BLaER1 (cell line): ENCODE data around the gene SPAG6.

Experiments
- H3K27ac ChIP-seq: shearing (Covaris generic); formaldehyde crosslinking; 2 replicates; pipeline ENCODE4 v1.8.1; 2022
- H3K27me3 ChIP-seq: shearing (Covaris generic); formaldehyde crosslinking; 2 replicates; pipeline ENCODE4 v1.8.1; 2022
- H3K36me3 ChIP-seq: shearing (Covaris generic); formaldehyde crosslinking; 2 replicates; pipeline ENCODE4 v1.8.1; 2022
- H3K4me1 ChIP-seq: shearing (Covaris generic); formaldehyde crosslinking; 2 replicates; pipeline ENCODE4 v1.8.1; 2022
- H3K4me2 ChIP-seq: shearing (Covaris generic); formaldehyde crosslinking; 2 replicates; pipeline ENCODE4 v1.8.1; 2022
- H3K4me3 ChIP-seq: shearing (Covaris generic); formaldehyde crosslinking; 2 replicates; pipeline ENCODE4 v1.8.1; 2022
- H3K9ac ChIP-seq: shearing (Covaris generic); formaldehyde crosslinking; 2 replicates; pipeline ENCODE4 v1.8.1; 2022
- H3K9me3 ChIP-seq: shearing (Covaris generic); formaldehyde crosslinking; 2 replicates; pipeline ENCODE4 v1.8.1; 2022
- H4K20me1 ChIP-seq: shearing (Covaris generic); formaldehyde crosslinking; 2 replicates; pipeline ENCODE4 v1.8.1; 2022
- Cebpa-rat ChIP-seq: shearing (Covaris generic); IDR thresholded peaks from 2 replicates; pipeline ENCODE4 v1.8.1; 2022

Gene SPAG6

GRCh38 chr10:22329150-22329549 is 16.1 kb upstream of the SPAG6 start:
- Histone ChIP-seq H3K9me3 (peaks cover 2% of the 10 kb centered on the region), H3K27ac (peak overlapping the region; percentile 98), H3K4me2 (peak overlapping the region; percentile 65), H3K4me1 (peaks cover 7% of the 10 kb centered on the region), H3K9ac (peak overlapping the region; percentile 85), H3K4me3 (peak overlapping the region; percentile 77), H3K27me3 (peaks cover 86% of the 10 kb centered on the region), H4K20me1 (peaks cover 25% of the 10 kb centered on the region), H3K36me3 (peaks cover 10% of the 10 kb centered on the region; the same call in 1 of the 2 replicates)
- no peak for TF ChIP-seq Cebpa-rat

- H4K20me1 ChIP-seq, result peaks cover 17% of the 10 kb centered on the region
- H3K4me2 ChIP-seq, result peak overlapping the region; percentile 79
- H3K27me3 ChIP-seq, result peaks cover 87% of the 10 kb centered on the region
- peaks cover 13% of the 10 kb centered on the region for H3K4me1 ChIP-seq
- peak overlapping the region; percentile 77 for H3K4me3 ChIP-seq
- peaks cover 19% of the 10 kb centered on the region for H3K9me3 ChIP-seq
- peak overlapping the region; percentile 98 for H3K27ac ChIP-seq
- H3K9ac ChIP-seq, result peak overlapping the region; percentile 92
- no peak for TF ChIP-seq Cebpa-rat
- H3K36me3 ChIP-seq, result peaks cover 10% of the 10 kb centered on the region; the same call in 1 of the 2 replicates
Measured at GRCh38 chr10:22332116-22332692, 13.1 kb upstream of the SPAG6 start.

- peaks cover 91% of the 10 kb centered on the region for H3K27me3 ChIP-seq
- H3K36me3 ChIP-seq, result peaks cover 10% of the 10 kb centered on the region; the same call in 1 of the 2 replicates
- peak overlapping the region; percentile 92 for H3K9ac ChIP-seq
- peaks cover 13% of the 10 kb centered on the region for H3K4me1 ChIP-seq
- H3K4me2 ChIP-seq, result peak overlapping the region; percentile 79
- peak overlapping the region; percentile 98 for H3K27ac ChIP-seq
- peaks cover 19% of the 10 kb centered on the region for H3K9me3 ChIP-seq
- TF ChIP-seq Cebpa-rat, result no peak
- H4K20me1 ChIP-seq, result peaks cover 20% of the 10 kb centered on the region
- H3K4me3 ChIP-seq, result peak overlapping the region; percentile 77
Measured at GRCh38 chr10:22333167-22333974, 11.9 kb upstream of the SPAG6 start.

- Histone ChIP-seq H3K4me1 (peaks cover 14% of the 10 kb centered on the region), H3K9ac (peak overlapping the region; percentile 92), H3K4me2 (peak overlapping the region; percentile 79), H3K27me3 (peaks cover 96% of the 10 kb centered on the region), H3K9me3 (peaks cover 19% of the 10 kb centered on the region), H3K36me3 (peaks cover 10% of the 10 kb centered on the region; the same call in 1 of the 2 replicates), H4K20me1 (peaks cover 20% of the 10 kb centered on the region), H3K4me3 (peak overlapping the region; percentile 77), H3K27ac (peak overlapping the region; percentile 98)
- no peak for TF ChIP-seq Cebpa-rat
Measured at GRCh38 chr10:22333975-22334282, 11.4 kb upstream of the SPAG6 start.

- H3K4me3 ChIP-seq, result peak overlapping the region; percentile 77
- H3K4me1 ChIP-seq, result peaks cover 21% of the 10 kb centered on the region
- H3K27me3 ChIP-seq, result peaks cover 96% of the 10 kb centered on the region
- peaks cover 22% of the 10 kb centered on the region for H4K20me1 ChIP-seq
- H3K9me3 ChIP-seq, result peaks cover 19% of the 10 kb centered on the region
- TF ChIP-seq Cebpa-rat, result no peak
- H3K36me3 ChIP-seq, result peaks cover 4% of the 10 kb centered on the region; the same call in 1 of the 2 replicates
- peak overlapping the region; percentile 98 for H3K27ac ChIP-seq
- H3K9ac ChIP-seq, result peak overlapping the region; percentile 92
- peak overlapping the region; percentile 79 for H3K4me2 ChIP-seq
Measured at GRCh38 chr10:22334414-22335172, 10.7 kb upstream of the SPAG6 start.

- Histone ChIP-seq H3K4me2 (peak overlapping the region; percentile 79), H4K20me1 (peaks cover 29% of the 10 kb centered on the region), H3K27me3 (peaks cover 96% of the 10 kb centered on the region), H3K9ac (peak overlapping the region; percentile 92), H3K9me3 (peaks cover 19% of the 10 kb centered on the region), H3K4me3 (peak overlapping the region; percentile 77), H3K36me3 (no peaks in the 10 kb centered on the region), H3K27ac (peak overlapping the region; percentile 98), H3K4me1 (peaks cover 27% of the 10 kb centered on the region)
- TF ChIP-seq Cebpa-rat, result no peak
Measured at GRCh38 chr10:22335173-22335933, 9.9 kb upstream of the SPAG6 start.

GRCh38 chr10:22338185-22338900 is 7.0 kb upstream of the SPAG6 start:
- H3K27me3 ChIP-seq, result peaks cover 100% of the 10 kb centered on the region
- H3K9ac ChIP-seq, result peak overlapping the region; percentile 92
- H3K4me3 ChIP-seq, result peak overlapping the region; percentile 77
- H3K4me1 ChIP-seq, result peaks cover 47% of the 10 kb centered on the region
- H3K9me3 ChIP-seq, result peaks cover 19% of the 10 kb centered on the region
- peak overlapping the region; percentile 79 for H3K4me2 ChIP-seq
- no peak for TF ChIP-seq Cebpa-rat
- H3K27ac ChIP-seq, result peak overlapping the region; percentile 98
- H4K20me1 ChIP-seq, result peaks cover 47% of the 10 kb centered on the region
- H3K36me3 ChIP-seq, result no peaks in the 10 kb centered on the region

GRCh38 chr10:22338931-22339330 is 6.4 kb upstream of the SPAG6 start:
- peak overlapping the region; percentile 77; the same call in 1 of the 2 replicates for H3K4me3 ChIP-seq
- no peak for TF ChIP-seq Cebpa-rat
- H3K4me2 ChIP-seq, result peak overlapping the region; percentile 79
- H3K9ac ChIP-seq, result peak overlapping the region; percentile 92
- peaks cover 19% of the 10 kb centered on the region for H3K9me3 ChIP-seq
- H4K20me1 ChIP-seq, result peaks cover 47% of the 10 kb centered on the region
- H3K4me1 ChIP-seq, result peaks cover 48% of the 10 kb centered on the region
- H3K27me3 ChIP-seq, result peaks cover 99% of the 10 kb centered on the region
- H3K27ac ChIP-seq, result peak overlapping the region; percentile 98
- no peaks in the 10 kb centered on the region for H3K36me3 ChIP-seq
